Muscle layer of duodenum (tissue), 2 donors: ENCODE data around the gene KRT15.

ENCODE experiments used
- H3K27ac ChIP-seq: one replicate; pipeline ENCODE4 v1.7.0; 2013; ENCODE audit warnings: mild to moderate bottlenecking, low read length
- H3K27me3 ChIP-seq: one replicate; pipeline ENCODE4 v1.7.0; 2013; ENCODE audit warnings: low read depth, mild to moderate bottlenecking, control low read depth, low read length
- H3K36me3 ChIP-seq, 2 donors: one replicate each; pipeline ENCODE4 v1.7.0; 2013; ENCODE audit warnings: low read length in 2 of 2, control low read depth in 1 of 2, mild to moderate bottlenecking in 1 of 2; ENCODE audit not compliant: insufficient read depth in 2 of 2, control insufficient read depth in 1 of 2
- H3K4me1 ChIP-seq, 2 donors: one replicate each; pipeline ENCODE4 v1.7.0; 2013; ENCODE audit warnings: low read length in 2 of 2, mild to moderate bottlenecking in 2 of 2, control low read depth in 1 of 2, moderate library complexity in 1 of 2; ENCODE audit not compliant: insufficient read depth in 2 of 2, control insufficient read depth in 1 of 2
- H3K4me3 ChIP-seq, 2 donors: one replicate each; pipeline ENCODE4 v1.7.0; 2013; ENCODE audit warnings: low read length in 2 of 2, low read depth in 1 of 2, mild to moderate bottlenecking in 1 of 2
- H3K9me3 ChIP-seq, 2 donors: one replicate each; pipeline ENCODE4 v1.7.0; 2013; ENCODE audit warnings: low read length in 2 of 2, control low read depth in 1 of 2, mild to moderate bottlenecking in 1 of 2; ENCODE audit not compliant: control insufficient read depth in 1 of 2
- donor health status: healthy.

Gene KRT15

GRCh38 chr17:41522301-41523224 is 3.9 kb upstream of the KRT15 start:
- no peaks in the 10 kb centered on the region for H3K36me3 ChIP-seq
- H3K4me1 ChIP-seq = peaks cover 2 to 6% of the 10 kb centered on the region in 2 donors
- H3K4me3 ChIP-seq = no peak overlapping the region
- no peaks in the 10 kb centered on the region for H3K9me3 ChIP-seq
- no peak overlapping the region for H3K27ac ChIP-seq
- H3K27me3 ChIP-seq = peaks cover 9% of the 10 kb centered on the region

DNA sequence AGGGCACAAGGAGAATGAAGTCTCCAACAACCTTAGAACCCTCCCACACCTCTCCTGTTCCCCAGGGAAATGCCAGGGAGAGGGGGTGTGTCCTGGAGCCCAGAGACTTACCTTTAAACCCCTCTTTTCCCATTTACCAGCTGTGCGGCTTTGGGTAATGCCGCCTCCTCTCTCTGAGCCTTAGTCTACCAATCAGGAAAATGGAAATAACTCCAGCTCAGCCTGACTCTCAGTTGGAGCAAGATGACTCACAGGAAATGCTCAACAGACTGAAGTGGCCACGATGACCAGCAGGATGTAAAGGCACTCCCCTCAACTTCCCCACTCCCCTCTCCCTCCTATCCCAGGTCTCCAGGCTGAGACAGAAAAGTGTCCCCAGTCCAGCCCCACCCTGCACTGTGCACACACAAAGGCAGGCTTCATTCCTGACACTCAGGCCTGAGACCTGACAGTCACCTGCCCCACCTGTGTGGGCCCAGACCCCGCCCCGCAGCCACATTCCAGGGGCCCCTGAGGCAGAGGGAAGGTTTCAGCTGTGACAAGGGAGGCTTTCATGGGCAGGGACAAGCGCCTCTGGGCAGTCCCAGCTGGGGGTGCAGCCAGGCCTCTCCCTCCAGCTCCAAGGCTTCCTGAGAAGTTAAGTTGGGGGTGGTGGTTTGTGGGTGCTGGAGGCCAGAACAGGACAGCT is 3.0 kb upstream of the KRT15 start:
- H3K4me1 ChIP-seq = peaks cover 0 to 6% of the 10 kb centered on the region in 2 donors
- H3K27me3 ChIP-seq = peaks cover 1% of the 10 kb centered on the region
- H3K9me3 ChIP-seq = no peaks in the 10 kb centered on the region
- no peak overlapping the region for H3K4me3 ChIP-seq
- H3K36me3 ChIP-seq = no peaks in the 10 kb centered on the region
- no peak overlapping the region for H3K27ac ChIP-seq

GRCh38 chr17:41520821-41521521 is 2.3 kb upstream of the KRT15 start:
- Histone ChIP-seq H3K27me3 (no peaks in the 10 kb centered on the region), H3K4me1 (peaks cover 0 to 6% of the 10 kb centered on the region in 2 donors), H3K9me3 (no peaks in the 10 kb centered on the region)

GRCh38 chr17:41519501-41520224 is 973 bp upstream of the KRT15 start:
- no peaks in the 10 kb centered on the region for H3K9me3 ChIP-seq
- no peak overlapping the region for H3K4me3 ChIP-seq
- H3K27me3 ChIP-seq = no peaks in the 10 kb centered on the region
- H3K27ac ChIP-seq = peak overlapping the region; percentile 9
- peaks cover 0 to 6% of the 10 kb centered on the region in 2 donors for H3K4me1 ChIP-seq
- no peaks in the 10 kb centered on the region for H3K36me3 ChIP-seq

More at GRCh38 chr17:41520821-41521521, 2.3 kb upstream of the KRT15 start:
- no peak overlapping the region for H3K4me3 ChIP-seq
- H3K27ac ChIP-seq = no peak overlapping the region
- no peaks in the 10 kb centered on the region for H3K36me3 ChIP-seq

DNA sequence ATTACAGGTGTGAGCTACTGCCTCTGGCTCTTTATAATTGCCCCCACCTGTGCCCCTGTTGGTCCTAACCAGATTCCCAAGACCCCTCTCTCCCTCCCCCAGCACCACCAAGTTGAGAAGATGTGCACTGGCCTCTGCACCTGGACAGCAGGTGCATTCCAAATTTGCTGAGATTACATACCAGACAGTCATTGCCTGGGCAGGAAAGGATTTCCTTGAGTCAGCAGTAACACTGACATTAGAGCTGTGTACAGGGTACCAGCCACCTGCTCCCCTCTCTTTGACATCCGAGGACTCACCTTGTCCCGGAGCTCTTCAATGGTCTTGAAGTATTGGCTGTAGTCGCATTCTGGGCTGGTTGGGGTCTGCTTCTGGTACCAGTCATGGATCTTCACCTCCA is 659 bp downstream of the KRT15 start:
- H3K4me1 ChIP-seq = peaks cover 0 to 3% of the 10 kb centered on the region in 2 donors
- H3K27me3 ChIP-seq = no peaks in the 10 kb centered on the region
- H3K9me3 ChIP-seq = no peaks in the 10 kb centered on the region
- no peak overlapping the region for H3K27ac ChIP-seq
- H3K4me3 ChIP-seq = no peak overlapping the region
- H3K36me3 ChIP-seq = no peaks in the 10 kb centered on the region

DNA sequence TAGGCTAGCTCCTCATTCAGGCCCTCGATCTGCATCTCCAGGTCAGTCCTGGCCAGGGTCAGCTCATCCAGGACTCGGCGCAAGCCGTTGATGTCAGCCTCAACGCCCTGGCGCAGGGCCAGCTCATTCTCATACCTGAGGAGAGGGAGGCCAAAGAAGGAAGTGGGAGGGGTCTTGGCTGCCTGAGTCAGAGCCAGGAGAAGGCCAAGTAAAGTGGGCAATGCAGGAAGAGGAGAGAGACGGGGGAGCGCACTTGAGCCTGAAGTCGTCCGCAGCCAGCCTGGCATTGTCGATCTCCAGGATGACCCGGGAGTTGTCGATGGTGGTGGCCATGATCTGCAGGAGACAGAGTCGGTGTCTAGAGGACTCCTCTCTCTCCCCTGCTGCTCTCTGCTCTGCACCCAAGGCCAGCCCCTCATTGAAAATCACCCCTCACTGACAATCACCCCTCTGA is 1.8 kb downstream of the KRT15 start:
- Histone ChIP-seq H3K4me1 (no peaks in the 10 kb centered on the region), H3K27me3 (no peaks in the 10 kb centered on the region), H3K9me3 (no peaks in the 10 kb centered on the region), H3K27ac (no peak overlapping the region), H3K36me3 (no peaks in the 10 kb centered on the region), H3K4me3 (no peak overlapping the region)

- H3K4me1 ChIP-seq = no peaks in the 10 kb centered on the region
- no peaks in the 10 kb centered on the region for H3K27me3 ChIP-seq
- no peaks in the 10 kb centered on the region for H3K36me3 ChIP-seq
- H3K27ac ChIP-seq = no peak overlapping the region
- H3K4me3 ChIP-seq = no peak overlapping the region
- H3K9me3 ChIP-seq = no peaks in the 10 kb centered on the region
Measured at GRCh38 chr17:41516147-41516829, 2.4 kb downstream of the KRT15 start.

DNA sequence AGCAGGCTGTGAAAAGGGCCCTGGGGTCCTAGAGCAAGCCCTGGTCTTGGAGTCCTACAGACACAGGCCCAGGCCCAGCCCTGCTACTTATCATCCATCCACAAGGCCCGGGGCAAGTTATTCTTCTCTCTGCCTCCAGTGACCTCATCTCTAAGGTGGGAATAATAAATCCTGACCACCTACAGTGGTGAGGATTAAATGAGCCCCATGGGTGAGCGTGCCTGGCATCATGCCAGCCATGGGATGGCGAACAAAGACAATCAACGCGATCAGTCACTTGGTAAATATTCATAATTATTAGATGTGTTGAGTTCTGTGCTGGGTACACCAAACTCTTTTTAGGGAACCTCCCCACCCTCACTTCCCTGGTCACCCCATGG is 5.5 kb downstream of the KRT15 start:
- Histone ChIP-seq H3K27me3 (peaks cover 4% of the 10 kb centered on the region), H3K27ac (no peak overlapping the region), H3K36me3 (no peaks in the 10 kb centered on the region), H3K9me3 (no peaks in the 10 kb centered on the region), H3K4me1 (peaks cover 0 to 4% of the 10 kb centered on the region in 2 donors), H3K4me3 (no peak overlapping the region)

- Histone ChIP-seq H3K4me1 (peaks cover 0 to 4% of the 10 kb centered on the region in 2 donors), H3K4me3 (no peak overlapping the region), H3K36me3 (no peaks in the 10 kb centered on the region), H3K9me3 (no peaks in the 10 kb centered on the region), H3K27ac (no peak overlapping the region), H3K27me3 (peaks cover 4% of the 10 kb centered on the region)
Measured at GRCh38 chr17:41512546-41513167, 6.0 kb downstream of the KRT15 start.

DNA sequence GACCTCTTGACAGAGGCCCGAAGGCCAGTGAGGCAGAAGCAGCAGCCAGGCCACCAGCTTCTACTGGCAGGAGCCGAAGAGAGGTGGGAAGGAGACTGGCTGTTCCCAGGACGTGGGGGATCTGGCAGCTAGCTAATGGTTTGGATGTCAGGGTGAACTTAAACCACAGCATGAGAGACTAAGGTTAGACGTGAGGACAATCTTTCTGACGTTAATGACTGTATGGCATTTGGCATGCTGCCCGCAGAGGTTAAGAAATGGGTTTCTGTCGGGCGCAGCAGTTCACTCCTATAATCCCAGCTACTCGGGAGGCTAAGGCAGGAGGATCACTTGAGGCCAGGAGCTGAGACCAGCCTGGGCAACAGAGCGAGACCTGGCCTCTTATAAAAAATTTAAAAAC is 7.0 kb downstream of the KRT15 start:
- Histone ChIP-seq H3K27ac (no peak overlapping the region), H3K4me3 (no peak overlapping the region), H3K36me3 (no peaks in the 10 kb centered on the region), H3K4me1 (peaks cover 0 to 4% of the 10 kb centered on the region in 2 donors), H3K9me3 (no peaks in the 10 kb centered on the region), H3K27me3 (peaks cover 4% of the 10 kb centered on the region)
